GM12878 (cell line): Measurements from ENCODE around the gene GLIPR1L1. TPM values are rescaled to one million over a fixed set of nuclear protein-coding genes. Genes with fewer than 3 reads are reported as not detected.

Experiments used
- ATAC-seq: fragments of 200-7000 bp; cut with Tn5 transposase; 3 replicates; pipeline ENCODE4 v1.9.1; 2020; ENCODE audit warnings: mild to moderate bottlenecking, moderate library complexity
- BruUV-seq: library from RNA; stranded (reverse); fragments of 400-500 nt; replicated peaks from 2 replicates; lab custom pipeline; 2021; lab: Mats Ljungman, UMichigan
- CTCF ChIA-PET: fragments of 300-600 bp; sonication (Branson Sonifier 250); formaldehyde crosslinking; extraction: SDS; loops from one replicate; lab custom pipeline; 2021; ENCODE audit warnings: inconsistent platforms; lab: Yijun Ruan, JAX
- POLR2A ChIA-PET: fragments of 350-600 bp; formaldehyde crosslinking; extraction: SDS; loops from one replicate; lab custom pipeline; 2021; ENCODE audit warnings: inconsistent platforms; lab: Charles Lee
- RAD21 ChIA-PET: fragments of 300-600 bp; sonication (Branson Sonifier 250); formaldehyde crosslinking; loops from one replicate; lab custom pipeline; 2023; ENCODE audit warnings: antibody characterized with exemption; ENCODE audit not compliant: unreplicated experiment; lab: Charles Lee
- SMC1A ChIA-PET: fragments of 300-600 bp; sonication (Branson Sonifier 250); formaldehyde crosslinking; loops from one replicate; lab custom pipeline; 2023; ENCODE audit not compliant: unreplicated experiment, uncharacterized antibody; lab: Charles Lee
- DNase-seq: peaks from one replicate; pipeline ENCODE4 v3.0.0-alpha.2; 2011; ENCODE audit warnings: low read depth, low spot score
- FAIRE-seq: peaks from 3 replicates; lab custom pipeline; 2011; peaks lifted over from hg19 to GRCh38; lab: Jason Lieb, UNC
- H2AFZ ChIP-seq: 2 replicates; pipeline ENCODE4 v1.6.0; 2011; ENCODE audit warnings: low read depth, low read length, control low read depth; ENCODE audit not compliant: control insufficient read depth
- H3K27ac ChIP-seq: 2 replicates; pipeline ENCODE4 v1.5.1; 2011; ENCODE audit warnings: control low read depth; ENCODE audit not compliant: control insufficient read depth, insufficient read depth
- H3K27me3 ChIP-seq, 2 experiments: replicated peaks in 1 of 2; 2 replicates each; pipeline versions ENCODE4 v1.6.0 to v1.6.1; 2011; ENCODE audit warnings: low read length in 1 of 2; ENCODE audit not compliant: control insufficient read depth in 2 of 2, insufficient read depth in 2 of 2
- H3K36me3 ChIP-seq, 2 experiments: 2 replicates each; pipeline ENCODE4 v1.5.1; 2011; ENCODE audit warnings: low read length in 1 of 2; ENCODE audit not compliant: control insufficient read depth in 2 of 2, insufficient read depth in 2 of 2
- H3K4me1 ChIP-seq: 2 replicates; pipeline ENCODE4 v1.6.1; 2011; ENCODE audit warnings: mild to moderate bottlenecking, low read length, moderate library complexity, mixed read lengths; ENCODE audit not compliant: control insufficient read depth, insufficient read depth
- H3K4me2 ChIP-seq: 2 replicates; pipeline ENCODE4 v1.6.0; 2011; ENCODE audit warnings: control low read depth; ENCODE audit not compliant: control insufficient read depth, insufficient read depth
- H3K4me3 ChIP-seq: fragments of 200-600 bp; sonication (generic); 2 replicates; pipeline ENCODE4 v1.5.1; 2016
- H3K79me2 ChIP-seq: 2 replicates; pipeline ENCODE4 v1.6.0; 2011; ENCODE audit warnings: low read length; ENCODE audit not compliant: control insufficient read depth, insufficient read depth
- H3K9ac ChIP-seq: 2 replicates; pipeline ENCODE4 v1.8.0; 2011; ENCODE audit warnings: low read length, control low read depth, mixed read lengths; ENCODE audit not compliant: control insufficient read depth, insufficient read depth
- H3K9me3 ChIP-seq: replicated peaks from 3 replicates; pipeline ENCODE4 v1.5.1; 2011; ENCODE audit warnings: mild to moderate bottlenecking, low read length; ENCODE audit not compliant: control insufficient read depth, insufficient read depth
- H4K20me1 ChIP-seq: 2 replicates; pipeline ENCODE4 v1.6.0; 2011; ENCODE audit not compliant: control insufficient read depth, insufficient read depth
- ASH2L ChIP-seq: fragments of 300-600, 200-600 bp; sonication (generic); IDR thresholded peaks from 2 replicates; pipeline ENCODE4 v1.6.1; 2017; ENCODE audit warnings: low read depth, mild to moderate bottlenecking, borderline replicate concordance
- BMI1 ChIP-seq: fragments of 450-650 bp; IDR thresholded peaks from 2 replicates; pipeline ENCODE4 v1.6.1; 2016; ENCODE audit warnings: mild to moderate bottlenecking, moderate library complexity, borderline replicate concordance
- RAD51 ChIP-seq: fragments of 450-650 bp; IDR thresholded peaks from 2 replicates; pipeline ENCODE4 v1.6.1; 2016; ENCODE audit warnings: moderate library complexity, mild to moderate bottlenecking, inconsistent platforms
- RFX5 ChIP-seq: IDR thresholded peaks from 2 replicates; pipeline ENCODE4 v1.6.1; 2011; ENCODE audit warnings: low read depth, low read length, improper control_type of control experiment
- RUNX3 ChIP-seq: IDR thresholded peaks from 2 replicates; pipeline ENCODE4 v1.6.1; 2012; ENCODE audit warnings: low read length, inconsistent platforms
- SMAD5 ChIP-seq: IDR thresholded peaks from 2 replicates; pipeline ENCODE4 v1.6.1; 2016; ENCODE audit warnings: antibody characterized with exemption, low read depth
- SREBF1 ChIP-seq: IDR thresholded peaks from 2 replicates; pipeline ENCODE4 v1.6.1; 2012; ENCODE audit warnings: mild to moderate bottlenecking, low read length
- SRF ChIP-seq, 2 experiments: IDR thresholded peaks; 2 replicates each; pipeline ENCODE4 v1.6.1; 2011; ENCODE audit warnings: low read depth in 2 of 2, low read length in 2 of 2, mild to moderate bottlenecking in 1 of 2, moderate library complexity in 1 of 2
- WGBS: methylation state at CpG from one replicate; pipeline ENCODE4 v1.1.6; 2016; ENCODE audit warnings: low lambda C conversion rate; ENCODE audit not compliant: insufficient replicate concordance, insufficient coverage; ENCODE audit errors: missing lambda C conversion rate; 5-methylcytosine and 5-hydroxymethylcytosine counted together
- in situ Hi-C: fragments of 300-500 bp; cut with MboI; formaldehyde crosslinking; loops from 9 replicates; pipeline ENCODE4 v1.14.3; 2018; ENCODE audit warnings: mixed read lengths
- intact Hi-C: fragments of 100-400 bp; cut with micrococcal nuclease; formaldehyde crosslinking; loops from one replicate; pipeline ENCODE4 v1.14.2; 2022; ENCODE audit not compliant: unreplicated experiment
- polyA plus RNA-seq, 11 experiments: library from polyadenylated mRNA; depleted of rRNA in 4 of 11; unstranded in 6 of 11; stranded (reverse) in 5 of 11; fragments of >200 nt; fragmentation: Nextera tagmentation in 4 of 11; fragmentation: Illumina TruSeq in 1 of 11; extraction: Ambion mirVana in 4 of 11; extraction: Trizol in 1 of 11; gene quantifications; 1 replicate in 1 of 11; 2 replicates in 10 of 11; pipeline versions ENCODE4 v1.2.1 to v1.2.3, GENCODE V29; 2011 to 2016; ENCODE audit warnings: inconsistent platforms in 2 of 11, missing spikeins in 2 of 11, low read depth in 1 of 11
- total RNA-seq, 4 experiments: library from RNA; depleted of rRNA in 3 of 4; stranded (reverse); fragments of >200 nt in 3 of 4; fragmentation: Illumina TruSeq in 1 of 4; extraction: Trizol in 1 of 4; gene quantifications; 2 replicates each; pipeline versions ENCODE4 v1.2.1 to v1.2.3, GENCODE V29; 2013 to 2021
- TF ChIP-seq, protein P1 (sequence below): IDR thresholded peaks from 2 replicates; pipeline ENCODE4 v1.6.1; 2011; ENCODE audit warnings: borderline replicate concordance, low read depth, mild to moderate bottlenecking, moderate library complexity, mixed read lengths, low read length; ENCODE audit not compliant: insufficient read depth; ENCODE audit errors: extremely low read length
- TF ChIP-seq, protein P2 (sequence below): IDR thresholded peaks from 2 replicates; pipeline ENCODE4 v1.6.1; 2011; ENCODE audit warnings: borderline replicate concordance, low read depth, mild to moderate bottlenecking, moderate library complexity, low read length; ENCODE audit not compliant: insufficient read depth, poor library complexity, severe bottlenecking
- TF ChIP-seq, protein P3 (sequence below): IDR thresholded peaks from 2 replicates; pipeline ENCODE4 v1.6.1; 2012; ENCODE audit warnings: improper control_type of control experiment, low read depth, low read length; ENCODE audit not compliant: insufficient replicate concordance

The GLIPR1L1 gene
- total and polyA plus RNA-seq, 10 of the 15 experiments (the other 5 are each of a cell fraction or from before 2014, with no cell fraction given), result 0.10 to 0.47 (median 0.13) TPM; not detected in 7

DNA sequence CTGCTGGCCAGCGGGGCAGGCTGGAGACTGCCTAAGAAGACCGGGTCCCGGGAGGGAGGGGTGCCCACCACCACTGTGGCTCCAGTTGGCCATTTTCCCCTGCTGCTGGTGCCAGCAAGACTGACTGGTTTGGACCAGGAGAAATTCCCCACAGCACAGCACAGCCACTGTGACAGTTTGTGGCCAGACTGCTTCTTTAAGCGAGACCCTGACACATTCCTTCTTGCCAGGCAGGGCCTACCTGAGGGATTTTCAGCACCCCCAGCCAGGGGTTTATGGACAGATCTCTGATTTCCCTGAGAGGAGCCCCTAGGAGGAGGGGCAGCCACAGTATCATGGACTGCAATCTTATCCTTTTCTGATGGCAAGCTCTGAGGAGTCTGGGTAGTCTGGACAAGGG, 15.5 kb downstream of the GLIPR1L1 start:
- intact Hi-C loops, result no loop called here
- CTCF ChIA-PET, result interaction anchor here (1.0 kb wide), 1 partner anchor 158 kb away, joined by 3 read pairs; no protein-coding TSS in a partner anchor
- WGBS, result 81% methylated on average over 4 of the region's 4 CpGs

More for the DNA sequence above, 15.5 kb downstream of the GLIPR1L1 start:
- H3K9me3 ChIP-seq, result no peaks in the 10 kb centered on the region
- H2AFZ ChIP-seq, result no peak overlapping the region
- ATAC-seq, result no peak
- FAIRE-seq, result no peak
- SMC1A ChIA-PET, result interaction anchor here (1.0 kb wide), 1 partner anchor 17 kb away, joined by 3 read pairs; no protein-coding TSS in a partner anchor
- H4K20me1 ChIP-seq, result no peaks in the 10 kb centered on the region
- BruUV-seq, result no TSS peak
- no peak overlapping the region for H3K4me2 ChIP-seq
- no peaks in the 10 kb centered on the region for H3K36me3 ChIP-seq
- no peaks in the 10 kb centered on the region for H3K27me3 ChIP-seq
- RAD21 ChIA-PET, result no interaction called here
- no peak for DNase-seq
- H3K4me3 ChIP-seq, result no peak overlapping the region
- in situ Hi-C loops, result no loop called here
- POLR2A ChIA-PET, result no interaction called here
- no peak overlapping the region for H3K9ac ChIP-seq
- no peak for TF ChIP-seq RUNX3
- no peak for TF ChIP-seq BMI1
- TF ChIP-seq, protein P1, sequence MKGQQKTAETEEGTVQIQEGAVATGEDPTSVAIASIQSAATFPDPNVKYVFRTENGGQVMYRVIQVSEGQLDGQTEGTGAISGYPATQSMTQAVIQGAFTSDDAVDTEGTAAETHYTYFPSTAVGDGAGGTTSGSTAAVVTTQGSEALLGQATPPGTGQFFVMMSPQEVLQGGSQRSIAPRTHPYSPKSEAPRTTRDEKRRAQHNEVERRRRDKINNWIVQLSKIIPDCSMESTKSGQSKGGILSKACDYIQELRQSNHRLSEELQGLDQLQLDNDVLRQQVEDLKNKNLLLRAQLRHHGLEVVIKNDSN, result no peak
- TF ChIP-seq, protein P2, sequence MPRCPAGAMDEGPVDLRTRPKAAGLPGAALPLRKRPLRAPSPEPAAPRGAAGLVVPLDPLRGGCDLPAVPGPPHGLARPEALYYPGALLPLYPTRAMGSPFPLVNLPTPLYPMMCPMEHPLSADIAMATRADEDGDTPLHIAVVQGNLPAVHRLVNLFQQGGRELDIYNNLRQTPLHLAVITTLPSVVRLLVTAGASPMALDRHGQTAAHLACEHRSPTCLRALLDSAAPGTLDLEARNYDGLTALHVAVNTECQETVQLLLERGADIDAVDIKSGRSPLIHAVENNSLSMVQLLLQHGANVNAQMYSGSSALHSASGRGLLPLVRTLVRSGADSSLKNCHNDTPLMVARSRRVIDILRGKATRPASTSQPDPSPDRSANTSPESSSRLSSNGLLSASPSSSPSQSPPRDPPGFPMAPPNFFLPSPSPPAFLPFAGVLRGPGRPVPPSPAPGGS, result no peak
- TF ChIP-seq RAD51, result no peak
- TF ChIP-seq SREBF1, result no peak
- TF ChIP-seq, protein P3, sequence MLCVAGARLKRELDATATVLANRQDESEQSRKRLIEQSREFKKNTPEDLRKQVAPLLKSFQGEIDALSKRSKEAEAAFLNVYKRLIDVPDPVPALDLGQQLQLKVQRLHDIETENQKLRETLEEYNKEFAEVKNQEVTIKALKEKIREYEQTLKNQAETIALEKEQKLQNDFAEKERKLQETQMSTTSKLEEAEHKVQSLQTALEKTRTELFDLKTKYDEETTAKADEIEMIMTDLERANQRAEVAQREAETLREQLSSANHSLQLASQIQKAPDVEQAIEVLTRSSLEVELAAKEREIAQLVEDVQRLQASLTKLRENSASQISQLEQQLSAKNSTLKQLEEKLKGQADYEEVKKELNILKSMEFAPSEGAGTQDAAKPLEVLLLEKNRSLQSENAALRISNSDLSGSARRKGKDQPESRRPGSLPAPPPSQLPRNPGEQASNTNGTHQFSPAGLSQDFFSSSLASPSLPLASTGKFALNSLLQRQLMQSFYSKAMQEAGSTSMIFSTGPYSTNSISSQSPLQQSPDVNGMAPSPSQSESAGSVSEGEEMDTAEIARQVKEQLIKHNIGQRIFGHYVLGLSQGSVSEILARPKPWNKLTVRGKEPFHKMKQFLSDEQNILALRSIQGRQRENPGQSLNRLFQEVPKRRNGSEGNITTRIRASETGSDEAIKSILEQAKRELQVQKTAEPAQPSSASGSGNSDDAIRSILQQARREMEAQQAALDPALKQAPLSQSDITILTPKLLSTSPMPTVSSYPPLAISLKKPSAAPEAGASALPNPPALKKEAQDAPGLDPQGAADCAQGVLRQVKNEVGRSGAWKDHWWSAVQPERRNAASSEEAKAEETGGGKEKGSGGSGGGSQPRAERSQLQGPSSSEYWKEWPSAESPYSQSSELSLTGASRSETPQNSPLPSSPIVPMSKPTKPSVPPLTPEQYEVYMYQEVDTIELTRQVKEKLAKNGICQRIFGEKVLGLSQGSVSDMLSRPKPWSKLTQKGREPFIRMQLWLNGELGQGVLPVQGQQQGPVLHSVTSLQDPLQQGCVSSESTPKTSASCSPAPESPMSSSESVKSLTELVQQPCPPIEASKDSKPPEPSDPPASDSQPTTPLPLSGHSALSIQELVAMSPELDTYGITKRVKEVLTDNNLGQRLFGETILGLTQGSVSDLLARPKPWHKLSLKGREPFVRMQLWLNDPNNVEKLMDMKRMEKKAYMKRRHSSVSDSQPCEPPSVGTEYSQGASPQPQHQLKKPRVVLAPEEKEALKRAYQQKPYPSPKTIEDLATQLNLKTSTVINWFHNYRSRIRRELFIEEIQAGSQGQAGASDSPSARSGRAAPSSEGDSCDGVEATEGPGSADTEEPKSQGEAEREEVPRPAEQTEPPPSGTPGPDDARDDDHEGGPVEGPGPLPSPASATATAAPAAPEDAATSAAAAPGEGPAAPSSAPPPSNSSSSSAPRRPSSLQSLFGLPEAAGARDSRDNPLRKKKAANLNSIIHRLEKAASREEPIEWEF, result no peak
- no peak for TF ChIP-seq SRF (IDR thresholded peaks at IDR 0.05; ENCODE audit: low read depth in 2 of 2, low read length in 2 of 2)
- TF ChIP-seq RFX5, result no peak
- TF ChIP-seq ASH2L, result no peak
- no peak for TF ChIP-seq SMAD5
- no peaks in the 10 kb centered on the region for H3K4me1 ChIP-seq
- H3K79me2 ChIP-seq, result no peaks in the 10 kb centered on the region
- H3K27ac ChIP-seq, result no peak overlapping the region
